ENCODE measurements around the gene STK32B.

Gene STK32B

DNA sequence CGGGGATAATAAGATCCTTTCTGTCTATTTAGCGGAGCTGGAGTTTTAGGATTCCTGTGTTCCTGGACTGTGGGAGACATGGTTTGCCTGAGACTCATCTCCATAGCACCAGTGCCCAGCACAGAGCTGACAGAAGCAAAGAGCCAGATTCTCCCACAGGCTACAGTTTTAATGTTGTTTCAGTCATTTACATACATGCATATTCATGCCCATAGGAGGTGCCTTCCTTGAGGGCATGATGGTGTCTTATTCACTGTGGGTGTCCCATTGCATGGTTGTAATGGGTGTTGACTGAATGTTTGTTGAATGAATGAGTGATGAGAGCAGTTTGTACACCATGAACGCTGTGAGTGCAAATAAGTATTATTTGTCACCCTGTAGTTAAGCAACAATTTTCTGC is 396.5 kb downstream of the STK32B start:
- TF ChIP-seq, protein P1, sequence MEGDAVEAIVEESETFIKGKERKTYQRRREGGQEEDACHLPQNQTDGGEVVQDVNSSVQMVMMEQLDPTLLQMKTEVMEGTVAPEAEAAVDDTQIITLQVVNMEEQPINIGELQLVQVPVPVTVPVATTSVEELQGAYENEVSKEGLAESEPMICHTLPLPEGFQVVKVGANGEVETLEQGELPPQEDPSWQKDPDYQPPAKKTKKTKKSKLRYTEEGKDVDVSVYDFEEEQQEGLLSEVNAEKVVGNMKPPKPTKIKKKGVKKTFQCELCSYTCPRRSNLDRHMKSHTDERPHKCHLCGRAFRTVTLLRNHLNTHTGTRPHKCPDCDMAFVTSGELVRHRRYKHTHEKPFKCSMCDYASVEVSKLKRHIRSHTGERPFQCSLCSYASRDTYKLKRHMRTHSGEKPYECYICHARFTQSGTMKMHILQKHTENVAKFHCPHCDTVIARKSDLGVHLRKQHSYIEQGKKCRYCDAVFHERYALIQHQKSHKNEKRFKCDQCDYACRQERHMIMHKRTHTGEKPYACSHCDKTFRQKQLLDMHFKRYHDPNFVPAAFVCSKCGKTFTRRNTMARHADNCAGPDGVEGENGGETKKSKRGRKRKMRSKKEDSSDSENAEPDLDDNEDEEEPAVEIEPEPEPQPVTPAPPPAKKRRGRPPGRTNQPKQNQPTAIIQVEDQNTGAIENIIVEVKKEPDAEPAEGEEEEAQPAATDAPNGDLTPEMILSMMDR (conservative IDR thresholded peaks at IDR 0.05) = no peak

DNA sequence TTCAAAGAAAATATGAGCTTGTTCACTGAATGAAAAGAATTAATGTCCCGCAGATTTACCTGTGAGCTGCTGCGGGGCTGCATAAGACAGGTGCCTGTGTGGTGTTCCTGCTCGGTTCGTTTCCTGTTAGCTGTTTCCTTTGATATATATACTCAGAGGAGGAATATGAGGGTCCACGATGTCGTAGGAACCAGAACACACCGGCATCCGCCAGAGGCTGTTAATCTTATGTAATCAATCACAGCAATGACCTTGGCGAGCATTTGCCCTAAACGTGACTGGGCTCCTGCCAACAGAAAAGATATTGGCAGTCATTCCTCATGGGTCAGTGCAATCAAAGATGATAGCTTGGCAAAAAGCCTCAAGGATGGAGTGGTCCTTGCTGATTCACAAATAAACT is 396.9 kb downstream of the STK32B start:
- no peak overlapping the region; the same call in 1 of the 2 replicates for H3K27ac ChIP-seq
- TF ChIP-seq, protein P1 (conservative IDR thresholded peaks at IDR 0.05) = no peak

More for the DNA sequence above, 396.5 kb downstream of the STK32B start:
- no peak overlapping the region; the same call in 1 of the 2 replicates for H3K27ac ChIP-seq

DNA sequence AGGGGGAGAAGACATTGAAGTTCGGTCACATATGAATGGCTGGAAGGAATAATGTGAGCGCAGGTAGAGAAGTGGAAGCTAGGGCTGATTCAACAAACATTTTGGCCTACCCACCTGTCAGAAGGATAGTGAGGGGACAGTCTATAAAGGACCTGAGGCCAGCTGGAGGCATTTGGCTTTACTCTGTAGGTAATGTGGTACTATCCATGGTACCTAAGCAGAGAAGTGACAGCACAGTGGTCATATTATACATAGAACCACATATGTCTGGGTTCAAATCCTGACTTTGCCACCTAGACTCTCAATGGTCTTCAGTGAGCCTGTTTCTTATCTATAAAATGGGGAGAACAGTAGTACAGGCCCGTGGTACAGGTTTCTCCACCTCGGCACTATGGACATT is 400.0 kb downstream of the STK32B start:
- H3K27ac ChIP-seq = no peak overlapping the region
- TF ChIP-seq, protein P1 (conservative IDR thresholded peaks at IDR 0.05) = no peak

DNA sequence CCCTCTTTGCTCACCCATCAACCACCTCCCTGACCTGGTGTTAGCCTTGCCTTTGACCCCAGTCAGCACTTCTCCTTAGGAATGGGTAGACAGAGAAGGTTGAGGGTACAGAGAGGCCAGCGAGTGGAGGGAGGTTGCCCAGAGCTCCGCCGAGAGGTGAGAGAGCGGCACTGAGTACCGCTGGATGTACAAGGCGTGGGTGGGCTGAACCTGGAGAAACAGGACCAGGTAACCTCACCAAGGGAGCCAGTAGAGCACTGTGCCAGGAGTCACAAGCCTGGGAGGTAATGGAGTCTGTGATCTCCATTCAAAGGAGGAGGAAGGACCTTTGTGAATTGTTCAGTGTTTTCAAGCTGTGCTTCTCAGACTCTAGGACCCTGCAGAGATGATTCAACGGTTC is 400.9 kb downstream of the STK32B start:
- H3K27ac ChIP-seq = no peak overlapping the region
- TF ChIP-seq, protein P1 (conservative IDR thresholded peaks at IDR 0.05) = no peak

DNA sequence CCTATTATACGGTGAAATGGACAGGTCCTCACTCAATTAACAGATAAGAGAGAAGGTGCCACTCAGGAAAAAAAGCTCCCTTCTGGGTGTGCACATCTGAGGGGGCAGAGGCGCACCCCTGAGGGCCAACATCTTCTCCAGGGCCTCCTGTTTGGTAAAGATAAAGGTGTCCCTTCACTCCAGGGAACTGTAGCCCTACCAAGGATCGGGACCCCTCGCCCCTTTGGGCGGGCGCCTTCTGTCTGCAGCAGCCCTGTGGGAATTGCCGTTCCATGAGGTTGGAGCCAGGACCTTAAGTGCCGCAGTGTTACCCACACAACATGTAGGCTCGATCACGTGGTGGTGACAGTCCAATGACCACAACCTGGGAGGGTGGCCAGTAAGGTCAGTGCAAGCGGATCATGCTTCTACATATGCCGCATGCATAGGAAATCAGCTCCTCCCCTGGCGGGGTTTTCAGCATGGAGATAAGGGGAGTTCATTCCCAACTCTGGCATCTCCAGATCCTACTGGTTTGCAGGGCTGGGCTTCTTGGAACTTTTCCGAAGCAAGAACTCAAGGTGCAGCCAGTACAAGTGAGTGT is 403.8 kb downstream of the STK32B start:
- TF ChIP-seq, protein P1 (conservative IDR thresholded peaks at IDR 0.05) = no peak
- H3K27ac ChIP-seq = no peak overlapping the region

DNA sequence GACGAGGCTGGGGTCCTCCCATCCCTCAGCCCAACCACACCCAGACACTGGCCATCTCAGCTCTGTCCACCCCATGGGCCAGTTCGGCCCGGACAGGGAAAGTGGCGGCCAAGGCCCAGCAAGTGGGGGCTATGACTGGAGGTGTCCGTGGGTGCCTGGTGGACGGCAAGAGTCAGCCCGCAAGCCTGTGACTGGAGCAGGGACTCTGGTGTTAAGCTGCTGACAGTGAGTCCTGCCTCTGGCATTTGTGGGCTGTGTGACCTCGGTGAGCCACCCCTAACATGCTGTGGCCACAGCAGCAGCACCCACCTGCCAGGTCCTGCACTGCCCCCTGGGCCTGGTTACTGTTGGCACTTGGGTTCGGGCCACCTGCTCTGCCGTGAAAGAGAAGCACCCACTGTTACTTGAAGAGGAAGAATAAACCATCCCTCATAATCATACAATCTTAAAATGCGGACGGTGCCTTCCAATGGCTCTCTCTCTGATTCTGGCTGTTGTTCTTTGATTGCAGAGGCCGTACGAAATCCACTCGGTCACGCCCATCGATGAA is 405.1 kb downstream of the STK32B start:
- TF ChIP-seq, protein P1 (conservative IDR thresholded peaks at IDR 0.05) = no peak
- no peak overlapping the region for H3K27ac ChIP-seq

DNA sequence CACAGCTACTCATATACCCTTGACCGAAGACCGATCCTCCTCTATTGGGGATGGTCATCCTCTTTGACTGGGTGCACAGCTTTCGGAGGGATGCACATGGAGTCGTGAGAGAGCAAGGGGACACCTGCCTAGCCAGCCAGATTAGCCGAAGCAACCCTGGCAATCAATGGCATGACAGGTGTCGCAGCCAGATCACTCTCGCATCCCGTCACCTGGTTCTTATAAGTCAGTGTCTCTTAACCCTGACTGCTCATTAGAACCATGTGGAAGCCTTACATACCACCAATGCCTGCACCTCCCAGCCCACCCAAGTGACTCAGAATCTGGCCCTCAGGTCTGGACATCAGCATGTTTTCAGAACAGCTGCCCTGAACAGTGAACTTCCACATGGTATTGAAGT is 407.4 kb downstream of the STK32B start:
- H3K27ac ChIP-seq = no peak overlapping the region
- TF ChIP-seq, protein P1 (conservative IDR thresholded peaks at IDR 0.05) = no peak
